ENCODE results near the gene TPRG1L.

The TPRG1L gene

GRCh38 chr1:3594706-3595377, 30.0 kb upstream of the TPRG1L start:
- no peak for DNase-seq

- no peak for DNase-seq
These were observed 28.9 kb upstream of the TPRG1L start for GRCh38 chr1:3595949-3596348.

- DNase-seq = no peak
These were observed 27.9 kb upstream of the TPRG1L start for GRCh38 chr1:3596663-3597598.

GRCh38 chr1:3597599-3597964, 27.2 kb upstream of the TPRG1L start:
- no peak for DNase-seq

- DNase-seq = no peak
These were observed 26.7 kb upstream of the TPRG1L start for GRCh38 chr1:3598051-3598491.

GRCh38 chr1:3598522-3599285, 26.1 kb upstream of the TPRG1L start:
- DNase-seq = no peak

- no peak for DNase-seq
These were observed 25.5 kb upstream of the TPRG1L start for GRCh38 chr1:3599286-3599811.

- no peak for DNase-seq
These were observed 25.0 kb upstream of the TPRG1L start for GRCh38 chr1:3599816-3600215.

- DNase-seq = no peak
These were observed 24.5 kb upstream of the TPRG1L start for GRCh38 chr1:3600354-3600753.

GRCh38 chr1:3601743-3602142, 23.1 kb upstream of the TPRG1L start:
- no peak for DNase-seq

- DNase-seq = no peak
These were observed 22.4 kb upstream of the TPRG1L start for GRCh38 chr1:3602375-3602774.

- DNase-seq = no peak
These were observed 21.7 kb upstream of the TPRG1L start for GRCh38 chr1:3603156-3603555.

GRCh38 chr1:3603571-3604467, 21.0 kb upstream of the TPRG1L start:
- no peak for DNase-seq

GRCh38 chr1:3604468-3604974, 20.3 kb upstream of the TPRG1L start:
- no peak for DNase-seq

- DNase-seq = no peak
These were observed 19.6 kb upstream of the TPRG1L start for GRCh38 chr1:3604997-3605823.

GRCh38 chr1:3606779-3607702, 17.8 kb upstream of the TPRG1L start:
- no peak for DNase-seq

GRCh38 chr1:3607703-3608065, 17.1 kb upstream of the TPRG1L start:
- no peak for DNase-seq

- no peak for DNase-seq
These were observed 16.7 kb upstream of the TPRG1L start for GRCh38 chr1:3608154-3608553.

GRCh38 chr1:3609016-3609768, 15.6 kb upstream of the TPRG1L start:
- DNase-seq = no peak
